Fibroblast of lung (primary cell): Measurements from ENCODE around the gene ACD.

Experiments used
- EZH2 ChIP-seq: IDR thresholded peaks from 2 replicates; pipeline ENCODE4 v1.5.1; 2012; ENCODE audit warnings: low read length, control low read depth, mild to moderate bottlenecking; ENCODE audit errors: missing control alignments
- TF ChIP-seq, protein P1 (sequence below), 2 donors: IDR thresholded peaks in 1 of 2; conservative IDR thresholded peaks in 1 of 2; 1 replicate in 1 of 2; 2 replicates in 1 of 2; pipeline ENCODE4 v1.5.1; 2011 to 2012; ENCODE audit warnings: low read length in 2 of 2, control low read depth in 1 of 2, inconsistent platforms in 1 of 2, low read depth in 1 of 2, mild to moderate bottlenecking in 1 of 2

DNA sequence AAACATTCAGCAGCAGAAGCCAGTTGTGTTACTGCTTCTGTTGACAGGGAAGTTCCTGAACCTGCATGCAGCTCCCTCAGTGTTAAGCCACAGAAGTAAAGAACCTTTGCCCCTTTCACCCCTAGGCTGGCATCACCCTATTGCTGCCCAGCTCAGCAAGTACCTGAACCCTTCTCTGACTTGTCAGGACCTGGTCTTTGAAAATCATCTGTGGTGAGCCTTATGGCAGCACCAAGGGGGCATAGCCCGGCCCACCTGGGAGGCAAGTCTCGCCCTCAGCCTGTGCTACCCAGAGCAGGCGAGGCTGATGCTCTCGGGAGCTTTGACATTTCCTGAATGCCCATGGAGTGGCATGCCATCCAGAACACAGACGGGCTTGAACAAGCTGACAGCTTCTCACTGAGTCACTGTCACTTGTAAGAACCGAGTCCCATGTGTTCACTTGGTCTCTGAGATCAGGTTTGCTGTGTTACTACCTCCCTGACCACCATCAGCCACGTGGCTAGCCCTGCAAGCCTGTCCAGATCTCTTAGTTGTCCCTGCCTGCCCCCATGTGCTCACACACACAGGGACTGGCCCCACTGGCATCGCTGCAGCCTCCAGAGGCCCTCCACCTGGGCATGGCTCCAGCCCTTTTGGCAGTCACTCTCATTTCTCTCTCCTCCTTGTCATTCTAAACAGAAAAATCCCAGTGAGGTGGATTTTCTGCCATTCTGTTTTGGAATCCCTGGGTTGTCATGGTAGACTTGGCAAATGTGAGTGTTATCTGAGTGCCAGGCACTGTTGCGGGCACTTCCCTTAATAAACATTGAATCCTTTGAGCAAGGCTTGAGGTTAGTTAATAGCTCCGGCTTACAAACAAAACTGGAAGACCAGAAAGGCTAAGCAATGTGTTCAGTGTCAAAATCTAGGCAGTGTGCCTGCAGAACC, 18.0 kb downstream of the ACD start:
- TF ChIP-seq, protein P1, sequence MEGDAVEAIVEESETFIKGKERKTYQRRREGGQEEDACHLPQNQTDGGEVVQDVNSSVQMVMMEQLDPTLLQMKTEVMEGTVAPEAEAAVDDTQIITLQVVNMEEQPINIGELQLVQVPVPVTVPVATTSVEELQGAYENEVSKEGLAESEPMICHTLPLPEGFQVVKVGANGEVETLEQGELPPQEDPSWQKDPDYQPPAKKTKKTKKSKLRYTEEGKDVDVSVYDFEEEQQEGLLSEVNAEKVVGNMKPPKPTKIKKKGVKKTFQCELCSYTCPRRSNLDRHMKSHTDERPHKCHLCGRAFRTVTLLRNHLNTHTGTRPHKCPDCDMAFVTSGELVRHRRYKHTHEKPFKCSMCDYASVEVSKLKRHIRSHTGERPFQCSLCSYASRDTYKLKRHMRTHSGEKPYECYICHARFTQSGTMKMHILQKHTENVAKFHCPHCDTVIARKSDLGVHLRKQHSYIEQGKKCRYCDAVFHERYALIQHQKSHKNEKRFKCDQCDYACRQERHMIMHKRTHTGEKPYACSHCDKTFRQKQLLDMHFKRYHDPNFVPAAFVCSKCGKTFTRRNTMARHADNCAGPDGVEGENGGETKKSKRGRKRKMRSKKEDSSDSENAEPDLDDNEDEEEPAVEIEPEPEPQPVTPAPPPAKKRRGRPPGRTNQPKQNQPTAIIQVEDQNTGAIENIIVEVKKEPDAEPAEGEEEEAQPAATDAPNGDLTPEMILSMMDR (conservative IDR thresholded peaks at IDR 0.05 in 1 of 2, IDR thresholded peaks at IDR 0.05 in 1 of 2; ENCODE audit: low read depth in 1 of 2, low read length in 2 of 2) = no peak
- TF ChIP-seq EZH2 = no peak
